Activated naive CD8-positive, alpha-beta T cell treated with anti-CD3 and anti-CD28 coated beads, Interleukin-2, amount 50 U/mL, for 16 hours (primary cell): ENCODE results near the gene TBCD.

Source experiments
- DNase-seq: peaks from one replicate; pipeline ENCODE4 v3.0.0-alpha.2; 2020; ENCODE audit warnings: low read depth, low spot score

TBCD gene

DNA sequence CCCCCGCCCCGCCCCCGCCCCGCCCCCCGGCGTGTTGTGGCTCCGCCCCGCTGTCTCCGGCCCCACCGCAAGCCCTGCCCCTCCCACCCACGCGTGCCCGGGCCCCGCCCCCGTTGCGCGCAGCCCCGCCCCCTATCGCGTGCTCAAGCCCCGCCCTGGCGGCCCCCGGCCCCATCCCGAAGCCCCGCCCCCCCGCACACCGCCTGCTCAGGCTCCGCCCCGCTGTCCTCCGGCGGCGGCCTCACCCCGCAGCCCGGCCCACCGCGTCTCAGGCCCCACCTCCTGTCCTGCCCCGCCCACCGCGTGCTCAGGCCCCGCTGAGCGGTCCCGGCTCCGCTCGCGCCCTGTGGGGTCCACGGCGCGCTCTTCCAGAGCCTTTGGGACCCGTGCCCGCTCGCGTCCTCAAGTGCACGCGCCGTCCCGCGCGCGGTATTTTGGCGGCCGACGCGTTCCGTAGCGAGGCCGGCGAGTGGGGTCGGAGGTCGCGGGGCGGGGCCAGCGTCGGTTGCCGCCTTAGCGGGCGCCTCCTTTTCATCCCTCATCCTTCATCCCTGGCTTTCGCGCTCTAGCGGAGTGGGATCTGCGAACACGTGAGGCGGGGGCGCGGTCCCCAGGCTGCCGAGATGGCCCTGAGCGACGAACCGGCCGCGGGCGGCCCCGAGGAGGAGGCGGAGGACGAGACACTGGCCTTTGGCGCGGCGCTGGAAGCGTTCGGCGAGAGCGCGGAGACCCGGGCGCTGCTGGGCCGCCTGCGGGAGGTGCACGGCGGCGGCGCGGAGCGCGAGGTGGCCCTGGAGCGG is at the start of gene TBCD:
Gene TBCD, plus strand, starts transcription at position 495 of the 800 bp plus-strand sequence. Its CDS starts 129 bp downstream, at position 624.
- peak; percentile 81 for DNase-seq

DNA sequence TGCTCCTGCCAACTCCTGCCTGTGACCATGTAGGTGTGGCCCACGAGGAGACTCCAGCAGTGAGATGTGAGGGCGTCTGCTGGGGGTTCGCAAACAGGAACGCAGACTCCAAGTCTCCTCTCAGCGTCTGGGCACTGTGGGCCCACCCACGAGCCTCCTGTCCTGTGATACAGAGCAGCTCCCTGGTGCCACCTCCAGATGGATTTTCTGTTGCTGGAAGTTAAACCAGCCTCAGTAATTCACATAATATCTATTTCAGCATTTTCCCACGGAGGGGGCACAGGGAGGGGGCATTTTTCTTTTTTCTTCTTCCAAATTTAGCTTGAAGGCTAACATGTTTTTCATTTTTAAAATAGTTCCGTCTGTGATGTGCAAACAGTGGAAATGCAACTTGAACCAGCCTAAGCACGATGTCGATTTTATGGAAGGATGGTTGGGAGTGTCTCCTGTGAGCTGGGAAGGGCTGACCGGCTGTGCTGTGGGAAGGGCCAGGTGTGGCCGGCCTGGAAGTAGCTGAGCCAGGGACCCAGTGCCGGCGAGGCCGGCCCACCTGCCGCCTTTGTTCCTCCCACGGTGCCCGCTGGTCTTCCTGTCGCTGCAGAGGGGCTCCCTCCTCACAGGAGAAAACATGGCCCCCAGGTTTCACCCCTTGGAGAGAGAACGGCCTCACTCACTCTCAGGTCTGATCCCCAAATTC is 49.5 kb upstream of the TBCD start:
- no peak for DNase-seq

DNA sequence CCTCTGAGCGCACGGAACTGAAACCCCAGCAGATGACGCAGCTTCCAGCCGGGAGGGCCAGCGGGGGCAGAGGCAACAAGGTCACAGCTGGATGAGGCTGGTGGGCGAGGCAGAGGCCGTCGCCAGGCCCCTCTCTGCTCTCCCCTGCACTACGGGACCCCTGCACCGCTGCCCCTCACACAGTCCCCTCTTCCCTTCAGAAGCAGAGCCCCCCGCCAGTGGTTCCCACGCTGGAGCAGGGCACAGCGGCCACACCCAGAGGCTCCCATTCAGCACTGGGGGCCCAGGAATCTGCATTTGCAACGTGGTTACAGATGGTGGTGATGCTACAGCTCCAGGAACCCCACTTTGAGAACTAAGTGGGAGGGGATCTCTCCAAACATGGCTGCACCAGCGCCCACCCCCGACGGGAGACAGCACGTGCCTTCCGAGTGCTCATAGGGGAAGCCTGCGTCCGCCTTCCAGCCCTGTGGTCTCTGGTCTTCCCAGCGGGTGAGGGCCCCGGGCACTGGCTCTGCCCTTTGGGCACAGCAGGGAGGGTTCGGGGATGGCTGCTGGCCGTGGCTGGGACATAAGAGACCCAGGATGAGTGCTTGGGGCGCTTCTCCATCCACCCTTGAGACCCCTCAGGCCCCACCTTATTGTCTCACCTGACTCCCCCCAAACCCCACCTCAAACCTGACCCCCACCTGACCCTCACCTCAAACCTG is 48.7 kb upstream of the TBCD start:
- no peak for DNase-seq

DNA sequence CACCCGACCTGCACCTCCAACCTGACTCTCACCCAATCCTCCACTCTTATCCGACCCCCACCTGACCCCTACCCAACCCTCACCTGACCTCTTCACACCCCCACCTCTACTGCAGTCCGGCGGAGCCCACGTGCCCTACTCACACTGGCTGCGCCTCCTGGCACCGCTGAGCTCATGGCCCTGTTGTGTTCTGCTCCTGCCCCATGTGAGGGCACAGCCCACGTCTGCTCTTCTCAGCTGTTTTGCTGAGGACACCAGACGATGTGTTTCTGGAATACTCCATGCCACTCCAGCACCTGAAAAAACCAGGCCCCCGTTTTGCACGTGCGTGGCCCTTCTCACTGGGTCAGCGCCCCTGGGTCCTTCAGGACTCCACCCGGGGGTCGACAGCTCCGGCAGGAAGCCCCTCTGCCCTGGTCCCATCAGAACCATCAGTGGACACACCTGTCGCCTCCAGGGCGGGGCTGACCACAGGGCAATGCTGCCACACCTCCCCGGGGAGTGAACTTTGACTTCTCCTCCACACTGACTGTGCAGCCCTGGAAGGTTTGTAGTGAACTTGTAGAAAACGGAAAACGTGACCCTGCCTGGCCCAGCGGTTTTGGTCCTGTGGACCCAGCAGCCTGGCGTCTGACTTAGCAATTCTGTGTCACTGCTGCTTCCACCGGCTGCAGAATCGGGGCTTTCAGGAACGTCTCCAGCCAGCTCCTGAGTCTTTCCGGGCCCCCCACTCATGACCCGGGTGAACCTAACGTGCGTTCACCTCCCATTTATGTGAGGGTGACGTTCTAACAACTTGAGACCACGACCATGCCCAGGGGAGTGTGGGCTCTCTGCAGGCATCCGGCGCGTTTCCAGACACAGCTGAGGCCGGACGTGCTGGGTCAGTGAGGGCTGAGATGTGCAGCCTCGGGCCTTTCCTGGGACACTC is 47.7 kb upstream of the TBCD start:
- DNase-seq: no peak

DNA sequence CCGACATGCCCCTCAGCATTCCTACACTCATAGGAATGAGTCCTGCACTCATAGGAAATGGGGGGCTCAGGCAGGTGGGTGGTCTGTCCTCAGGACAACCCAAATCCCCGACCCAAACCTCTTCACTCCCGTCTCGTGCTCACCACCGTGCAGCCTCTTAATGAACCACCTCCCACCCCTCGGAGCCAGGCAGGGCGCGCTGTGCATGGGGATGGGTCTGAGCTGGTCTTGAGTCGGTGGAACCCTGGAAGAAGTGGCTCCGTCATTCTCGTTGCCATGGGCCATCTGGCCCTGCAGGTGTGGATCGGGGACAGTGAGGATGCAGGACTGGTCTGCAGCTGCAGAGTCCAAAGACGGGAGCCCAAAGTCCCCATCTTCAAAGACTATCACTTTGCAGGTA is 47.0 kb upstream of the TBCD start:
- no peak for DNase-seq

DNA sequence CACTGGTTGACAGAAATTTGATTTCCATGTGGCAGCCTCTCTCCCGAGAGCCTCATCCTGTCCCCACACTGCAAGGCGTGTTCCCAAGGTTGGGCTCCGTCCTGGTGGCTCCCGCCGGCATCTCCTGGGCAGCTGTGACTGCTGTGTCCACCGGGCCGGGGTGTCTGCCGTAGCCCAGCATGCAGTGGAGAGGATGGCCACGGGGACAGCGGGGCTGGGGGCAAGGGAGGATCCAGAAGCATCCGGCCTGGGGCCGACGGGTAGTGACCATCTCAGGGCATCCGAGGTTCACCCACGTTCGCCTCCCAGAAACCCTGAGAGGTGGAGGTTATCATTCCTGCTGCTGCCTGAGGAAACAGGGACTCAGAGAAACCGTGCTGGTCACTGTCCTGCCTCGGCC is 46.1 kb upstream of the TBCD start:
- DNase-seq: no peak

DNA sequence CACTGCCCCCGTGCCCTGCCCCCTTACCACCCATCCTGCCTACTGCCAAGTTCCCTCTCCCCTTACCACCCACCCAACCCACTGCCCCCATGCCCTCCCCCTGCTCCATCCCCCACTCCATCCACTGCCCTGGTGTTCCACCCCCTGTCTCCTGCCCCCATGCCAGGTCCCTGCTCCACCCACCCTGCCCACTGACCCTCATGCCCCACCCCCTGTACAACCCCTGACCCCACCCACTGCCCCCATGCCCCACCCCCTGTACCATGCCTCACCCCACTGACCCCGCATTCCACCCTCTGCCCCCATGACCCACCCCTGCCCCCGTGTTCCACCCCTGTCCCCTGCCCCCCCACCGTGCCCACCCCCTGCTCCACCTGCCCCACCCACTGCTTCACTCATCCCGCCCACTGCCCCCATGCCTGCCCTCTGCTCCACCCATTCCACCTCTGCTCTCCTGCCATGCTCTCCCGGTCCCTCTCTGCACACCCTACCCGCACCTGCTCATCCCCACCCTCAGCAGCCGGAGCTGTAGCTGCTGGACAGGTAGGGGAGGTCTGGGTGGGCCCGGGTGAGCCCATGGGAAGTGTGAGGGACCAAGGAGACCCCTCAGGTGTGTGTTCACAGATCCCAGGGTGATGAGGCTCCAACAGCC is 42.7 kb upstream of the TBCD start:
- no peak for DNase-seq

DNA sequence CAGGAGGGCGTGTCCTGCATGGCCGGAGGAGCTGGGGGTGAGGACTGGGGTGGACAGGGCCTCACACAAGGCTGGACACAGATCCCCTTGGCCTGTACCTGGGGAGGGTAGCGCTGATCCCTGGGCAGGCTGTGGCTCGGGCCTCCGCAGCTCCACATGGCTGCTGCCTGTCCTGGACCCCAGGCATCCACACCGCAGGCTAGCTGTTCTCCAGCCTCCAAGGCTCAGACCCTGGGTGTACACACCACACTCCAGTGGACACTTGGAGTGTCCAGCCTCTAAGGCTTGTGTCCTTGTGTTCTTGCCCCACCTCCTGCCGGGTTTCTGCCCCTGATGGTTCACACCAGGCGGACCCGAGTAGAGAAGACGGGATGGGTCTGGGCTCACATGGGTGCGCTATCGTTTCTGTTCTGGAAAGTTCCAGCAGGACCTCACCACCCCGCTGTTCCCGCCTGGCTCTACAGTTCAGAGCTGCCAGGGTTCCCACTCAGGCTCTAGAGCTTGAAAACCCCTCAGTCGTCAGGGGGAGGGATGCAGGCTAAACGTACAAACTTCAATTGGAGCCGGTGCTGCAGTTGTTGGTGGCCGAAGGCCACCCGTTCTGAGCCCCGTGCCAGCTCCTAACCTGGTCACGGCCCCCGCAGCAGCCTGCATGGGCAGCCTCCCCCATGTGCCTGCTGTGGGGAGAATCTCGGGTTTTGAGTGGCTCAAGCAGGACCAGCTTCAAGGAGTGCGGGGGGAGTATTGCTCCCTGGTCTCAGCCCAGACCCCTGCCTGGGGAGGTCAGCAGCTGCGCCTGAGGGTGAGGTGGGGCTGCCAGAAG is 42.0 kb upstream of the TBCD start:
- DNase-seq: no peak

DNA sequence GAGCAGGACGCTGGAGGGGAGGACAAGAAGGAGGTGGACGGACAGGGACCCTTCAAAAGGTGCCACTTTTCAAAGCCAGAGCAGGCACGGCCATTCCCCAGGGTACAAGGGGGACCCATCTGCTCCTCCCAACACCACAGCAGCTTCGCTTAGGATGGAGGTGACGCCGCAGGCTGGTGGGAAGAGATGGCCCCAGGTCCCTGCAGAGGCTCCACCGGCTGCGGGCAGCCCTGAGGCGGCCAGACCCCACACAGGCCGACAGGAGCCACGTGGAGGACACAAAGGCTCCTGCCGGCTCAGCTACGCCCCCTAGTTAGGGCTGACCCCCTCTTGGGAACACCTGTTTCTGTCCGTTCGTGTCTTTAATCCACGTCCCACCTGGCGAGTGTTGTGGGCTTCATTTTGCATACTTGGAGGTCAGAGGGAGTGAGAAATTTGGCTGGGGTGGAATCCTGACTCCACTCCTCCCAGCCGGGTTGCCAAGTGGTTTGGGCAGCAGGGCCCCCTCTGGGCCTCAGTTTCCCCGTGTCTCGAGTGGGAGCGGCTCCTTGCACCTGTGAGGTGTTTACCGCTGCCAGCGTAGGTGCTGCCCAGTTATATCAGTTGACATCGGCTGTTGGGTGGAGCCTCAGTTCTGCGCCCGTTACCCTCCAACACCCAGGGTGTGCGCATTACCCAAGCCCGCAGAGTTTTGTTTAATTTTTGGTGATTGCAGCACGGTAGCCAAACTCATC is 41.2 kb upstream of the TBCD start:
- no peak for DNase-seq

DNA sequence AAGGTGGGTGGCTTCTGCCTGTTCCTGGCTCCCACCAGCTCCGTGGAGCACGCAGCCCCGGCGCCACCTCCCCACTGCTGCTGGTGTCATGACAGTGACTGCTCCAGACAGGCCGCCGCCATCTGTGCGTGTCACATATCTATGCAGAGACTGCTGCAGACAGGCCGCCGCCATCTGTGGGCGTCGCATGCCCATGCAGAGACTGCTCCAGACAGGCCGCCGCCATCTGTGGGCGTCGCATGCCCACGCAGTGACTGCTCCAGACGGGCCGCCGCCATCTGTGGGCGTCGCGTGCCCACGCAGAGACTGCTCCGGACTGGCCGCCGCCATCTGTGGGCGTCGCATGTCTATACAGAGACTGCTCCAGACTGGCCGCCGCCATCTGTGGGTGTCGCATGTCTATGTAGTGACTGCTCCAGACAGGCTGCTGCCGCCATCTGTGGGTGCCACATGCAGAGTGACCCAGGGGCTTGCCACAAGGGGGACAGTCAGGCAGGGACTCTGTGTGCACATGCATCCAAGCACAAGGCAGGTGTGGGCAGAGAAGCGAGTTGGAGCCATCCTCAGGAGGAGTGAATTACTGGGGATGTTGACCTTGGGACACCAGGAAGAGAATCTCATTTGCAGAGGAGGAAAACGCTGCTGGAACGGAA is 38.7 kb upstream of the TBCD start:
- DNase-seq: no peak

DNA sequence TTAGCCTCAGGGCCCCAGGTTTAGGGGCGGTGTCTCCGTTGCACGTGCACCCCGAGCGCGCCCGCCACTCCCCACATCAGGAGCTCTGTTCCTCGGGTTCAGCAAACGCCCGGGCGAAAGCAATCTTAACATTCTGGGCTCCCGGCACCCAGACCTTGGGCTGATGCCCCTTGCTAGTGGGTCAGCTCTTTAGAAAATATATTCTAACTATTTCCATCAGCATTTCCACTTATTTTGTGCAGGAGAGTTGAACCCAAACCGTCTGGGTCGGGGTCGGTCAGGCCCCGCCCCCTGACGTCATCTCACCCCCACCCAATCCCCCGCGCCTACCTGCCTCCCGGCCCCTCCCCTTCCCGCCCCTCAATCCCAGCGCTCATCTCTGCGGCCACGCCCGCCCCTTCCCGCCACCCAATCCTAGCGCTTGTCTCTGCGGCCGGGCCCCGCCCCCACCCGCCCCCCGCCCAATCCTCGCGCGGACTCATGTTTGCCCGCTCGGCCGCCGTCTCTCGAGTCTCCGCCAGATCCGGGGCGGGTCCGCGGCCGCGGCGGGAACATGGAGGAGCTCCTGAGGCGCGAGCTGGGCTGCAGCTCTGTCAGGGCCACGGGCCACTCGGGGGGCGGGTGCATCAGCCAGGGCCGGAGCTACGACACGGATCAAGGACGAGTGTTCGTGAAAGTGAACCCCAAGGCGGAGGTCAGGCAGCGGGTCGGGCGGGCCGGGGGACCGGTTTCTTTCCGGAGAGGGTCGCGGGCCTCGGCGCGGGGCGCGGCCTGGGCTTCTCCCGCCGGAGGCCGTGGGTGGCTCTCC is 35.5 kb upstream of the TBCD start, which contains the start of gene FN3KRP:
Gene FN3KRP, plus strand, starts transcription at position 504 of the 808 bp plus-strand sequence. Its CDS starts 50 bp downstream, at position 554.
- DNase-seq: peak; percentile 65

DNA sequence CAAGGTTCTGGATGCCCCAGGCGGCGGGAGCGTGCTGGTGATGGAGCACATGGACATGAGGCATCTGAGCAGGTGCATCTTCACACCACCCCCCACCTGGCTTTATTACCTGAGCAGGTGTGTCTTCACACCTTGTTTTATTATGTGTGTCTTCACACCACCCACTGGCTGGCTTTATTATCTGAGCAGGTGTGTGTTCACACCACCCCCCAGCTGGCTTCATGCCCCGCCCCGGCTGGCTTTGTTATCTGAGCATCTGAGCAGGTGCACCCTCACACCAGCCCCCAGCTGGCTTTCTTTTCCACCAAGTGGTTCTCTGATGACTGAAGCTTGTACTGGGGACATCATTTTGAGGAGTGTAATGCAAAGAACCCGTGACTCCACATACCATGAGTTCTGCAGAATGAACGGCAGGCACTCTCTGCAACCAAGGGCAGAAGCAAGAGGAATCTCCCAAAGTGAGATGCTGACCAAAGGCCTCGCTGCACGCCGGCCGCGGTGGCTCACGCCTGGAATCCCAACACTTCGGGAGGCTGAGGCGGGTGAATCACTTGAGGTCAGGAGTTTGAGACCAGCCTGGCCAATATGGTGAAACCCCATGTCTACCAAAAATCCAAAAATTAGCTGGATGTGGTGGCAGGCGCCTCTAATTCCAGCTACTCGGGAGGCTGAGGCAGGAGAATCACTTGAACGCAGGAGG is 32.7 kb upstream of the TBCD start:
- no peak for DNase-seq

DNA sequence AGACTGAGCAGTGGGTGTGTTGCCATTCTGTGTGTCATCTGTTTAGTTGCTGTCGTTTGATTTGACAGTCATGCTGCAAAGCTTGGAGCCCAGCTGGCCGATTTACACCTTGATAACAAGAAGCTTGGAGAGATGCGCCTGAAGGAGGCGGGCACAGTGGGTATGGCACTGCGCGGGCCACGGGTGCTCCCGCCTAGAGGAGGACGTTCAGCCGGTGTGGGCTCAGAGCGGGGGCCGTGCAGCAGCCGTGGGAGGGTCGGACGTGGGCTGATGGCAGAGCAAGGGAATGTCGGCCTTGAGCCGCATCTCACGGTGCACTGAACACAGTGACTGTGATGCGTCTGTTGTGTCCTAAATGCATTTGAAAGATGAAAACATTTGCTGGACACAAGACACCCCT is 31.7 kb upstream of the TBCD start:
- DNase-seq: no peak

DNA sequence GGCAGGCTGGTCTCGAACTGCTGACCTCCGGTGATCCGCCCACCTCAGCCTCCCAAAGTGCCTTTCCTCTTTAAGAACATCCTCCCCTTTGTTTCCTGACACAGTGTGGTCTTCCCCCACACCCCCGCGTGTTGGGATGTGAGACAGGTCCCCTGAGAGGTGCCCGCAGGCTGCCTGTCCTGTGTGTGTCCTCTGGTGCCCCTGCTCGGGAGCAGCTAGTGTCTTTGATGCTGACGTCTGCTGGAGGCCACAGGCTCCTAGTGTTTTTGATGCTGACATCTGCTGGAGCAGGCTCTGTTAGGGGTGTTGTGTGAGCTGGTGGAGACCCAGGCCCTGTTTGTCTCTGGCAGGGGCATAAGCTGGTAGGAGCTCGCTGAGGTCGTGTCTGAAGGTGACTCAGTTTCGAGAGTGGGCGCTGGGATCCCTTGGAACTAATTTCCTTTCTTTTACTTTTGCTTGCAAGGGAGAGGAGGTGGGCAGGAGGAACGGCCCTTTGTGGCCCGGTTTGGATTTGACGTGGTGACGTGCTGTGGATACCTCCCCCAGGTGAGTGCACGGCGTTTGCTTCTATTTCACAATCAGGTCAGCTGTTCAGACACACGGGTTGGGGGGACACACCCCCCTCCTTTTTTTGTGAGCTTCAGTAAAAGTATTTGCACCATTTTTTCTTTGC is 29.4 kb upstream of the TBCD start:
- no peak for DNase-seq

DNA sequence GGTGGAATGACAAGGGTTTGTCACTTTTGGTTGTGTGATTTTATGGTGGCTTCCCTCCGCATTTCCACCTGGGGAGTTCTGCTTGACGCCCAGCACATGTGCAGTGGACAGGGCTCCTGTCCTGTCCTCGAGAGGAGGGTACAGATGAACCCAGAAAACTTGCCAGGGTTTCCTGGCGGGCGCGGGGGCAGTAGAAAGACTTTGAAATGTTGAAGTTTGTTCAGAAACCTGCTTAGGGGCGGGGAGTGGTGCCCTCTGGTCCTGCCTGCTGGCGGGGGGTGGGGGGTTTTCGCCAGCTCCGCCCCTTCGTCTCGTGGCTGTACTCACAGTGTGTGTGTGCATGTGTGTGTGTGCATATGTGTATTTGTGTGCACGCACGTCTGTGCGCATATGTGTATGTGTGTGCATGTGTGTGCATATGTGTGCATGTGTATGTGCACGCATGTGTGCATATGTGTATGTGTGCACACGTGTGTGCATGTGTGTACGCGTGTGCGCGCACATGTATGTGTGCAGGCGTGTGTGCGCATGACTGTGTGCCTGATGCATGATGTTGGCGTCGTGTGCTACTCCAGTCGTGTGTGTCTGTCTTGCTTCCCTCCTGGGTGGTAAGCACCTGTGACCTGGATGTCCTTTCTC is 28.6 kb upstream of the TBCD start:
- DNase-seq: no peak

DNA sequence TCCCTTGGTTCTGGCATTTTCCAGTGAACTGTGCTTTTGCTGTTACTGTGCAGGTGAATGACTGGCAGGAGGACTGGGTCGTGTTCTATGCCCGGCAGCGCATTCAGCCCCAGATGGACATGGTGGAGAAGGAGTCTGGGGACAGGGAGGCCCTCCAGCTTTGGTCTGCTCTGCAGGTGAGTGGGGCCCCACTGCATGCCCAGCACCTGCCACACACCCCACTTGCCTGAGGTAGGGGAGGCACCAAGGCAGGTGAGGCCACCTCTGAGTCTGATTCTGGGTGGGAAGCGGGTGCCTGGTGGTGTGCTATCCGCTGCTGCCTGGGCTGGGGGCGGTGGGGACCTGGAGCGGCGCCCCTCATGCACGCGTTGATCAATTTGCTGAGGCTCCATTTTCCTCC is 25.4 kb upstream of the TBCD start:
- no peak for DNase-seq
